NCI-H2029 (cell line): ENCODE measurements around the gene CHMP1B.

Experiments used
- DNase-seq: peaks from one replicate; lab custom pipeline; 2025; lab: John Stamatoyannopoulos, UW

Gene CHMP1B

DNA sequence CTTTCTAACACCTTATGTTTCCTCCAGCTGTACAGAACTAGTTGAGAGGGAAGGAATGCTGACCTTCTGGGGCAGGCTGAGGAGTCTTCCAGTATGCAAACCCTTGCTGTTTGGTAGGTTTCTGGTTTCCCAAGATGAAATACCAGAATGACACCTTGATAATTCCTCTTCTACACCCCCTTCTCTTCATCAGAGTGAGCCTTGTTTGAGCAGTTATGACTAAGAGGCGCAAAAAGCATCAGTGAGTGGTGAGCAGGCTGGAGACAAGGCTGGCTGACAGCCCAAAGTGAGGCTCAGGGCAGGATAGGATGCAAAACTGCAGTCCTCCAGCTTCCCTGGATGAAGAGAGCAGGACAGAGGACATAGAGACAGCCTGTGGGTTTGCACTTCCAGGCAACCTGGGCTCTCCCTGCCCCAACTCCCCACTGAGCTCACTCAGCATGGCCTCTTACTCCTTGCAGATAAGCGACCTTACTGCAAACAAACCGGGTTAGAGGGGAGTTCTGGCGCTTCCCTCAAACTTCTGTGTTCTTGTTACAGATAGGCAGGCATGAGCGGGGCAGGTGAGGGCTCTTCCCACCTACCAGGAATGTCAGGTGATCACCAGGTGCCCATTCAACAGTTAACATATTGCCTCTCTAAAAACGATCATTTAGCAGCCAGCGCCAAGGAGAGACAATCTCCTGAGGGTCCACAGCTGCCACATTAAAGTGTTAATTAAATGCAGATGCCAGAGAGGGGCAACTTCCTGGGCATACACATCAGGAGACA is 51.5 kb downstream of the CHMP1B start:
- no peak for DNase-seq
